ENCODE measurements around the gene RFX1.
"Not testable (repeated sequence)": the region's sequence is repeated elsewhere in the genome, so short reads cannot be mapped to it uniquely, and the experiment has no call there.

DNA sequence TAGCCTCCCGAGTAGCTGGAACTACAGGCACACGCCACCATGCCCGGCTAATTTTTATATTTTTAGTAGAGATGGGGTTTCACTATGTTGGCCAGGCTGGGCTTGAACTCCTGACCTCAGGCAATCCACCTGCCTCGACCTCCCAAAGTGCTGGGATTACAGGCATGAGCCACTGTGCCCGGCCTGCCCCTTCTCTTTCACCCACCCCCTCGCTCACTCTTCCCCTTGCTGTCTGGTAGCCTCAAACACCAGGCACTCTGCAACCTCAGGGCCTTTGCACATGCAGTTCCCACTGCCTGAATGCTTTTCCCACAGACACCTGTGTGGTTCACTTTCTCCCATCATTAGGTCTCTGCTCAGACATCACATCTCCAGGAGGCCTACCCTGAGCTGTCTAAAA is 84.0 kb downstream of the RFX1 start:
- TF ChIP-seq, protein P1, sequence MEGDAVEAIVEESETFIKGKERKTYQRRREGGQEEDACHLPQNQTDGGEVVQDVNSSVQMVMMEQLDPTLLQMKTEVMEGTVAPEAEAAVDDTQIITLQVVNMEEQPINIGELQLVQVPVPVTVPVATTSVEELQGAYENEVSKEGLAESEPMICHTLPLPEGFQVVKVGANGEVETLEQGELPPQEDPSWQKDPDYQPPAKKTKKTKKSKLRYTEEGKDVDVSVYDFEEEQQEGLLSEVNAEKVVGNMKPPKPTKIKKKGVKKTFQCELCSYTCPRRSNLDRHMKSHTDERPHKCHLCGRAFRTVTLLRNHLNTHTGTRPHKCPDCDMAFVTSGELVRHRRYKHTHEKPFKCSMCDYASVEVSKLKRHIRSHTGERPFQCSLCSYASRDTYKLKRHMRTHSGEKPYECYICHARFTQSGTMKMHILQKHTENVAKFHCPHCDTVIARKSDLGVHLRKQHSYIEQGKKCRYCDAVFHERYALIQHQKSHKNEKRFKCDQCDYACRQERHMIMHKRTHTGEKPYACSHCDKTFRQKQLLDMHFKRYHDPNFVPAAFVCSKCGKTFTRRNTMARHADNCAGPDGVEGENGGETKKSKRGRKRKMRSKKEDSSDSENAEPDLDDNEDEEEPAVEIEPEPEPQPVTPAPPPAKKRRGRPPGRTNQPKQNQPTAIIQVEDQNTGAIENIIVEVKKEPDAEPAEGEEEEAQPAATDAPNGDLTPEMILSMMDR (IDR thresholded peaks at IDR 0.05), result not testable (repeated sequence)
- not testable (repeated sequence) for TF ChIP-seq ZFX (IDR thresholded peaks at IDR 0.05; ENCODE audit: borderline replicate concordance)

All from 22Rv1 (cell line).